ENCODE measurements around the gene DAP. TPM values are rescaled to one million over a fixed set of nuclear protein-coding genes. Genes with fewer than 3 reads are reported as not detected.

DAP gene
- total and polyA plus RNA-seq, 10 of the 15 experiments (the other 5 are each of a cell fraction or from before 2014, with no cell fraction given): 12.9 to 130 (median 49.9) TPM

DNA sequence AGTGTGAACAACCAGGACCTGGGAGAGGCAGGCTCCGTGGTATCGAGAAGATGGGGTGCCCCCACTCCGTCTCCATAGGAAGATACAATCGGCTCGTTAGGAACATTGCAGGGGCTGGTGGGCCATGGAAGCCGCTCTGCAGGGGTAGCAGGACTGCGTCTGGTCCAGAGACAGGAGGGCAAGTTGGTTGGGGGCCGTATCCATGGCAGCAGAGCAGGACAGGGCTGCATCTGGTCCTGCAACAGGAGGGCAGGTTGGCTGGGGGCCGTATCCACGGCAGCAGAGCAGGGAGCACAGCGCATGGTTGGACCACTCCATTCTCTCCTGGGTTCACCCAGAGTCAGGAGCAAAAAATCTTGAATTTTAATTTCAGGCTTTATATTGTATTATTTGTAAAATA, 99.0 kb downstream of the DAP start:
- H3K9ac ChIP-seq (ENCODE audit: control insufficient read depth, insufficient read depth, low read length): no peak overlapping the region
- 0 out of 3 replicates have a peak, but pooled peaks cover 2% of the 10 kb centered on the region for H3K9me3 ChIP-seq (replicated peaks; ENCODE audit: control insufficient read depth, insufficient read depth, low read length)
- ChIA-PET CTCF (interaction anchor here (1.0 to 1.3 kb wide), 2 partner anchors 9 to 26 kb away, joined by 3 to 4 read pairs; no protein-coding TSS in a partner anchor), RAD21 (ENCODE audit: unreplicated experiment) (no interaction called here), SMC1A (ENCODE audit: uncharacterized antibody, unreplicated experiment) (no interaction called here), POLR2A (no interaction called here)
- H2AFZ ChIP-seq (ENCODE audit: control insufficient read depth, low read depth, low read length): no peak overlapping the region
- no peaks in the 10 kb centered on the region for H3K27me3 ChIP-seq (replicated peaks in 1 of 2; ENCODE audit: control insufficient read depth in 2 of 2, insufficient read depth in 2 of 2, low read length in 1 of 2)
- intact Hi-C loops (cut with micrococcal nuclease; ENCODE audit: unreplicated experiment) (no loop called here), in situ Hi-C loops (cut with MboI) (no loop called here)
- H3K27ac ChIP-seq (ENCODE audit: control insufficient read depth, insufficient read depth): no peak overlapping the region
- no peaks in the 10 kb centered on the region for H4K20me1 ChIP-seq (ENCODE audit: control insufficient read depth, insufficient read depth)
- H3K79me2 ChIP-seq (ENCODE audit: control insufficient read depth, insufficient read depth, low read length): no peaks in the 10 kb centered on the region
- no peak for ATAC-seq
- TF ChIP-seq, protein P1, sequence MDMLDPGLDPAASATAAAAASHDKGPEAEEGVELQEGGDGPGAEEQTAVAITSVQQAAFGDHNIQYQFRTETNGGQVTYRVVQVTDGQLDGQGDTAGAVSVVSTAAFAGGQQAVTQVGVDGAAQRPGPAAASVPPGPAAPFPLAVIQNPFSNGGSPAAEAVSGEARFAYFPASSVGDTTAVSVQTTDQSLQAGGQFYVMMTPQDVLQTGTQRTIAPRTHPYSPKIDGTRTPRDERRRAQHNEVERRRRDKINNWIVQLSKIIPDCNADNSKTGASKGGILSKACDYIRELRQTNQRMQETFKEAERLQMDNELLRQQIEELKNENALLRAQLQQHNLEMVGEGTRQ (IDR thresholded peaks at IDR 0.05; ENCODE audit: borderline replicate concordance, low read depth, low read length): no peak
- TF ChIP-seq, protein P2, sequence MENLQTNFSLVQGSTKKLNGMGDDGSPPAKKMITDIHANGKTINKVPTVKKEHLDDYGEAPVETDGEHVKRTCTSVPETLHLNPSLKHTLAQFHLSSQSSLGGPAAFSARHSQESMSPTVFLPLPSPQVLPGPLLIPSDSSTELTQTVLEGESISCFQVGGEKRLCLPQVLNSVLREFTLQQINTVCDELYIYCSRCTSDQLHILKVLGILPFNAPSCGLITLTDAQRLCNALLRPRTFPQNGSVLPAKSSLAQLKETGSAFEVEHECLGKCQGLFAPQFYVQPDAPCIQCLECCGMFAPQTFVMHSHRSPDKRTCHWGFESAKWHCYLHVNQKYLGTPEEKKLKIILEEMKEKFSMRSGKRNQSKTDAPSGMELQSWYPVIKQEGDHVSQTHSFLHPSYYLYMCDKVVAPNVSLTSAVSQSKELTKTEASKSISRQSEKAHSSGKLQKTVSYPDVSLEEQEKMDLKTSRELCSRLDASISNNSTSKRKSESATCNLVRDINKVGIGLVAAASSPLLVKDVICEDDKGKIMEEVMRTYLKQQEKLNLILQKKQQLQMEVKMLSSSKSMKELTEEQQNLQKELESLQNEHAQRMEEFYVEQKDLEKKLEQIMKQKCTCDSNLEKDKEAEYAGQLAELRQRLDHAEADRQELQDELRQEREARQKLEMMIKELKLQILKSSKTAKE (IDR thresholded peaks at IDR 0.05; ENCODE audit: low read depth, poor library complexity, severe bottlenecking): no peak
- TF ChIP-seq KLF5 (IDR thresholded peaks at IDR 0.05; ENCODE audit: partially characterized antibody) (no peak), RELA (IDR thresholded peaks at IDR 0.05; ENCODE audit: borderline replicate concordance, partially characterized antibody) (no peak), MEF2B (IDR thresholded peaks at IDR 0.05; ENCODE audit: partially characterized antibody, poor library complexity, severe bottlenecking) (no peak), RUNX3 (IDR thresholded peaks at IDR 0.05; ENCODE audit: low read length) (no peak), PAX8 (IDR thresholded peaks at IDR 0.05) (no peak), JUNB (IDR thresholded peaks at IDR 0.05) (no peak), IKZF1 (conservative IDR thresholded peaks at IDR 0.05) (no peak), CHD4 (IDR thresholded peaks at IDR 0.05) (no peak), YY1 (IDR thresholded peaks at IDR 0.05; ENCODE audit: low read depth, low read length) (no peak)
- TF ChIP-seq, protein P3, sequence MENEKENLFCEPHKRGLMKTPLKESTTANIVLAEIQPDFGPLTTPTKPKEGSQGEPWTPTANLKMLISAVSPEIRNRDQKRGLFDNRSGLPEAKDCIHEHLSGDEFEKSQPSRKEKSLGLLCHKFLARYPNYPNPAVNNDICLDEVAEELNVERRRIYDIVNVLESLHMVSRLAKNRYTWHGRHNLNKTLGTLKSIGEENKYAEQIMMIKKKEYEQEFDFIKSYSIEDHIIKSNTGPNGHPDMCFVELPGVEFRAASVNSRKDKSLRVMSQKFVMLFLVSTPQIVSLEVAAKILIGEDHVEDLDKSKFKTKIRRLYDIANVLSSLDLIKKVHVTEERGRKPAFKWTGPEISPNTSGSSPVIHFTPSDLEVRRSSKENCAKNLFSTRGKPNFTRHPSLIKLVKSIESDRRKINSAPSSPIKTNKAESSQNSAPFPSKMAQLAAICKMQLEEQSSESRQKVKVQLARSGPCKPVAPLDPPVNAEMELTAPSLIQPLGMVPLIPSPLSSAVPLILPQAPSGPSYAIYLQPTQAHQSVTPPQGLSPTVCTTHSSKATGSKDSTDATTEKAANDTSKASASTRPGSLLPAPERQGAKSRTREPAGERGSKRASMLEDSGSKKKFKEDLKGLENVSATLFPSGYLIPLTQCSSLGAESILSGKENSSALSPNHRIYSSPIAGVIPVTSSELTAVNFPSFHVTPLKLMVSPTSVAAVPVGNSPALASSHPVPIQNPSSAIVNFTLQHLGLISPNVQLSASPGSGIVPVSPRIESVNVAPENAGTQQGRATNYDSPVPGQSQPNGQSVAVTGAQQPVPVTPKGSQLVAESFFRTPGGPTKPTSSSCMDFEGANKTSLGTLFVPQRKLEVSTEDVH (IDR thresholded peaks at IDR 0.05; ENCODE audit: low read depth, partially characterized antibody): no peak
- TF ChIP-seq, protein P4, sequence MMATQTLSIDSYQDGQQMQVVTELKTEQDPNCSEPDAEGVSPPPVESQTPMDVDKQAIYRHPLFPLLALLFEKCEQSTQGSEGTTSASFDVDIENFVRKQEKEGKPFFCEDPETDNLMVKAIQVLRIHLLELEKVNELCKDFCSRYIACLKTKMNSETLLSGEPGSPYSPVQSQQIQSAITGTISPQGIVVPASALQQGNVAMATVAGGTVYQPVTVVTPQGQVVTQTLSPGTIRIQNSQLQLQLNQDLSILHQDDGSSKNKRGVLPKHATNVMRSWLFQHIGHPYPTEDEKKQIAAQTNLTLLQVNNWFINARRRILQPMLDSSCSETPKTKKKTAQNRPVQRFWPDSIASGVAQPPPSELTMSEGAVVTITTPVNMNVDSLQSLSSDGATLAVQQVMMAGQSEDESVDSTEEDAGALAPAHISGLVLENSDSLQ (IDR thresholded peaks at IDR 0.05): no peak
- no TSS peak for BruUV-seq (replicated peaks)
- FAIRE-seq: no peak
- H3K4me1 ChIP-seq (ENCODE audit: control insufficient read depth, insufficient read depth, low read length): no peaks in the 10 kb centered on the region
- no peak for DNase-seq (ENCODE audit: low read depth, low spot score)
- WGBS (ENCODE audit: insufficient coverage, insufficient replicate concordance, low lambda C conversion rate, missing lambda C conversion rate): 68% methylated on average over 11 of the region's 11 CpGs
- H3K4me3 ChIP-seq: no peak overlapping the region
- no peak overlapping the region for H3K4me2 ChIP-seq (ENCODE audit: control insufficient read depth, insufficient read depth)
- H3K36me3 ChIP-seq (ENCODE audit: control insufficient read depth in 2 of 2, insufficient read depth in 2 of 2, low read length in 1 of 2): no peaks in the 10 kb centered on the region

Measured in GM12878 (cell line).